H1 (cell line): ENCODE data around the gene EXOC5. TPM values are rescaled to one million over a fixed set of nuclear protein-coding genes. Genes with fewer than 3 reads are reported as not detected.

Source experiments
- CTCF ChIA-PET: fragments of 300-600 bp; sonication (Branson Sonifier 250); formaldehyde crosslinking; loops from one replicate; lab custom pipeline; 2021; ENCODE audit not compliant: partially characterized antibody; lab: Charles Lee
- POLR2A ChIA-PET: fragments of 300-600 bp; sonication (Branson Sonifier 250); formaldehyde crosslinking; loops from one replicate; lab custom pipeline; 2021; ENCODE audit warnings: inconsistent platforms; ENCODE audit not compliant: partially characterized antibody; lab: Charles Lee
- DNase-seq, 2 experiments: peaks; one replicate each; pipeline versions ENCODE4 v3.0.0 to v3.0.0-alpha.2; 2010 to 2022; ENCODE audit warnings: low spot score in 2 of 2, low read depth in 1 of 2, mixed read lengths in 1 of 2
- FAIRE-seq: peaks from 2 replicates; lab custom pipeline; 2011; peaks lifted over from hg19 to GRCh38; lab: Jason Lieb, UNC
- H2AFZ ChIP-seq: 2 replicates; pipeline ENCODE4 v1.8.1; 2012; ENCODE audit warnings: low read length, inconsistent platforms
- H2AK5ac ChIP-seq: 2 replicates; pipeline ENCODE4 v1.6.1; 2013; ENCODE audit warnings: low read depth, low read length
- H2BK120ac ChIP-seq: replicated peaks from 2 replicates; pipeline ENCODE3; 2013; ENCODE audit warnings: low read depth, low read length, inconsistent platforms
- H2BK12ac ChIP-seq: 2 replicates; pipeline ENCODE4 v1.6.1; 2013; ENCODE audit warnings: low read depth, low read length
- H2BK15ac ChIP-seq: 2 replicates; pipeline ENCODE4 v1.6.1; 2013; ENCODE audit warnings: low read length
- H2BK20ac ChIP-seq: 2 replicates; pipeline ENCODE4 v1.6.1; 2013; ENCODE audit warnings: low read length
- H2BK5ac ChIP-seq: 2 replicates; pipeline ENCODE4 v1.6.1; 2013; ENCODE audit warnings: low read depth, low read length
- H3K14ac ChIP-seq: 2 replicates; pipeline ENCODE4 v1.6.1; 2013; ENCODE audit warnings: inconsistent platforms; ENCODE audit not compliant: insufficient read length
- H3K18ac ChIP-seq: 2 replicates; pipeline ENCODE4 v1.6.1; 2013; ENCODE audit warnings: low read length; ENCODE audit errors: extremely low read depth
- H3K23ac ChIP-seq: 2 replicates; pipeline ENCODE4 v1.6.1; 2013; ENCODE audit warnings: inconsistent platforms; ENCODE audit not compliant: insufficient read length
- H3K23me2 ChIP-seq: 2 replicates; pipeline ENCODE4 v1.6.1; 2013; ENCODE audit warnings: low read depth, low read length
- H3K27ac ChIP-seq: 2 replicates; pipeline ENCODE4 v1.6.1; 2011; ENCODE audit warnings: low read depth, low read length, inconsistent platforms
- H3K27me3 ChIP-seq, 4 experiments: replicated peaks in 1 of 4; 1 replicate in 1 of 4; 2 replicates in 3 of 4; pipeline versions ENCODE4 v1.6.1 to v1.8.1; 2011 to 2013; ENCODE audit warnings: low read length in 3 of 4, mild to moderate bottlenecking in 3 of 4, inconsistent platforms in 2 of 4, mixed read lengths in 2 of 4, moderate library complexity in 1 of 4; ENCODE audit not compliant: control insufficient read depth in 3 of 4, insufficient read depth in 3 of 4; ENCODE audit errors: extremely low read depth in 1 of 4
- H3K36me3 ChIP-seq, 4 experiments: 2 replicates each; pipeline versions ENCODE4 v1.6.1 to v1.8.1; 2011 to 2013; ENCODE audit warnings: mild to moderate bottlenecking in 4 of 4, low read length in 3 of 4, moderate library complexity in 2 of 4, control low read depth in 1 of 4, inconsistent platforms in 1 of 4; ENCODE audit not compliant: insufficient read depth in 4 of 4, control insufficient read depth in 2 of 4
- H3K4ac ChIP-seq: replicated peaks from 2 replicates; pipeline ENCODE3; 2013; ENCODE audit warnings: low read length, low read depth, mixed read lengths, inconsistent platforms; ENCODE audit not compliant: insufficient read length
- H3K4me1 ChIP-seq, 4 experiments: replicated peaks in 1 of 4; 1 replicate in 1 of 4; 2 replicates in 3 of 4; pipeline versions ENCODE4 v1.6.1 to v1.8.1; 2011 to 2013; ENCODE audit warnings: low read length in 3 of 4, inconsistent platforms in 2 of 4, mixed read lengths in 1 of 4; ENCODE audit not compliant: insufficient read depth in 4 of 4, control insufficient read depth in 3 of 4
- H3K4me2 ChIP-seq, 2 experiments: 2 replicates each; pipeline versions ENCODE4 v1.6.1 to v1.8.1; 2011 to 2013; ENCODE audit warnings: low read depth in 2 of 2, low read length in 2 of 2, control low read depth in 1 of 2, inconsistent platforms in 1 of 2, mild to moderate bottlenecking in 1 of 2; ENCODE audit not compliant: insufficient read depth in 1 of 2
- H3K4me3 ChIP-seq, 4 experiments: fragments of 200-600, 300-600 bp in 1 of 4; sonication (generic), shearing (Covaris generic), sonication (Bioruptor Twin) in 1 of 4; 2 replicates each; pipeline versions ENCODE4 v1.5.1 to v1.8.1; 2011 to 2016; ENCODE audit warnings: low read length in 4 of 4, low read depth in 3 of 4, control low read depth in 2 of 4, inconsistent platforms in 2 of 4, mild to moderate bottlenecking in 2 of 4, mixed read lengths in 1 of 4, moderate library complexity in 1 of 4; ENCODE audit not compliant: insufficient read depth in 2 of 4; ENCODE audit errors: extremely low read depth in 1 of 4
- H3K56ac ChIP-seq: replicated peaks from 2 replicates; pipeline ENCODE3; 2013; ENCODE audit warnings: low read depth, mild to moderate bottlenecking, mixed read lengths, low read length, inconsistent platforms; ENCODE audit not compliant: insufficient read length
- H3K79me1 ChIP-seq: 2 replicates; pipeline ENCODE4 v1.6.1; 2013; ENCODE audit warnings: low read depth, low read length, control low read depth
- H3K79me2 ChIP-seq, 2 experiments: 2 replicates each; pipeline versions ENCODE4 v1.6.1 to v1.8.1; 2012 to 2013; ENCODE audit warnings: low read length in 2 of 2, mild to moderate bottlenecking in 2 of 2, inconsistent platforms in 1 of 2; ENCODE audit not compliant: insufficient read depth in 2 of 2, control insufficient read depth in 1 of 2
- H3K9ac ChIP-seq, 4 experiments: replicated peaks in 1 of 4; 1 replicate in 1 of 4; 2 replicates in 3 of 4; pipeline versions ENCODE4 v1.6.1 to v1.8.1; 2011 to 2013; ENCODE audit warnings: low read depth in 3 of 4, low read length in 3 of 4, control low read depth in 2 of 4, mild to moderate bottlenecking in 2 of 4, moderate library complexity in 2 of 4, inconsistent platforms in 1 of 4; ENCODE audit errors: extremely low read depth in 1 of 4
- H3K9me3 ChIP-seq, 2 experiments: 2 replicates each; pipeline versions ENCODE4 v1.6.1 to v1.8.1; 2012 to 2013; ENCODE audit warnings: mild to moderate bottlenecking in 2 of 2, moderate library complexity in 2 of 2, control low read depth in 1 of 2, inconsistent platforms in 1 of 2, low read depth in 1 of 2, low read length in 1 of 2, mixed read lengths in 1 of 2; ENCODE audit not compliant: insufficient read depth in 2 of 2
- H4K20me1 ChIP-seq, 2 experiments: replicated peaks in 1 of 2; 2 replicates each; pipeline versions ENCODE3 to v1.8.1; 2011 to 2013; ENCODE audit warnings: inconsistent platforms in 2 of 2, low read length in 2 of 2, mild to moderate bottlenecking in 1 of 2; ENCODE audit not compliant: insufficient read depth in 2 of 2, control insufficient read depth in 1 of 2
- H4K5ac ChIP-seq: 2 replicates; pipeline ENCODE4 v1.6.1; 2013; ENCODE audit warnings: low read length, low read depth, mixed read lengths, inconsistent platforms; ENCODE audit not compliant: insufficient read length
- H4K8ac ChIP-seq: 2 replicates; pipeline ENCODE4 v1.8.0; 2013; ENCODE audit warnings: mild to moderate bottlenecking, moderate library complexity, low read length, inconsistent platforms; ENCODE audit not compliant: insufficient read depth; ENCODE audit errors: extremely low read depth
- H4K91ac ChIP-seq: replicated peaks from 2 replicates; pipeline ENCODE3; 2013; ENCODE audit warnings: low read length, mixed read lengths, inconsistent platforms; ENCODE audit not compliant: insufficient read length
- ASH2L ChIP-seq: fragments of 200-600, 300-600 bp; sonication (generic); IDR thresholded peaks from one replicate; pipeline ENCODE4 v1.7.1; 2017; ENCODE audit warnings: low read length
- BCL11A ChIP-seq, 2 experiments: IDR thresholded peaks; one replicate each; pipeline ENCODE4 v1.6.1; 2011; ENCODE audit warnings: low read depth in 2 of 2, low read length in 2 of 2, mild to moderate bottlenecking in 2 of 2
- CBX8 ChIP-seq: fragments of 300-800, 300-1000 bp; sonication (generic); IDR thresholded peaks from 2 replicates; pipeline ENCODE4 v1.7.1; 2016; ENCODE audit warnings: low read depth, low read length, borderline replicate concordance
- FOSL1 ChIP-seq: IDR thresholded peaks from 2 replicates; pipeline ENCODE4 v1.6.1; 2011; ENCODE audit warnings: mild to moderate bottlenecking, low read depth, low read length, moderate library complexity; ENCODE audit not compliant: insufficient read depth
- PHF8 ChIP-seq: fragments of 200-600 bp; sonication (generic); conservative IDR thresholded peaks from 2 replicates; pipeline ENCODE4 v1.7.1; 2012; ENCODE audit warnings: low read depth, mild to moderate bottlenecking, inconsistent platforms, low read length, moderate library complexity
- POLR2AphosphoS5 ChIP-seq: IDR thresholded peaks from 2 replicates; pipeline ENCODE4 v1.6.1; 2011; ENCODE audit warnings: low read depth, low read length
- RBBP5 ChIP-seq: IDR thresholded peaks from 2 replicates; pipeline ENCODE4 v1.7.1; 2012; ENCODE audit warnings: low read depth, mild to moderate bottlenecking, inconsistent platforms, low read length, moderate library complexity, borderline replicate concordance
- RFX5 ChIP-seq: IDR thresholded peaks from 2 replicates; pipeline ENCODE4 v1.6.1; 2011; ENCODE audit warnings: low read depth, low read length, improper control_type of control experiment, borderline replicate concordance
- SP2 ChIP-seq: IDR thresholded peaks from 2 replicates; pipeline ENCODE4 v1.6.1; 2012; ENCODE audit warnings: mild to moderate bottlenecking, low read length, inconsistent platforms
- SP4 ChIP-seq: IDR thresholded peaks from 2 replicates; pipeline ENCODE4 v1.6.1; 2012; ENCODE audit warnings: low read length, inconsistent platforms
- SRF ChIP-seq: IDR thresholded peaks from 2 replicates; pipeline ENCODE4 v1.6.1; 2011; ENCODE audit warnings: mild to moderate bottlenecking, low read depth, low read length, moderate library complexity
- SUZ12 ChIP-seq: fragments of 200-600 bp; sonication (generic); IDR thresholded peaks from 2 replicates; pipeline ENCODE4 v1.6.1; 2012; ENCODE audit warnings: mild to moderate bottlenecking, inconsistent platforms, low read length, moderate library complexity, mixed read lengths
- TAF7 ChIP-seq: optimal IDR thresholded peaks from 2 replicates; pipeline ENCODE3; 2011; ENCODE audit warnings: low read depth, mild to moderate bottlenecking, inconsistent platforms, low read length, moderate library complexity, borderline replicate concordance
- TBP ChIP-seq: IDR thresholded peaks from 2 replicates; pipeline ENCODE4 v1.6.1; 2011; ENCODE audit warnings: low read depth, low read length, improper control_type of control experiment
- WGBS, 2 experiments: shearing (Covaris generic) in 1 of 2; methylation state at CpG; one replicate each; pipeline versions ENCODE4 v1.1.6 to v1.1.7; 2013 to 2015; ENCODE audit warnings: low lambda C conversion rate in 2 of 2, mixed read lengths in 2 of 2, inconsistent platforms in 1 of 2, low coverage in 1 of 2, missing lambda C conversion rate in 1 of 2; ENCODE audit not compliant: insufficient replicate concordance in 2 of 2, insufficient coverage in 1 of 2, insufficient read length in 1 of 2; ENCODE audit errors: extremely low coverage in 1 of 2, missing lambda C conversion rate in 1 of 2; 5-methylcytosine and 5-hydroxymethylcytosine counted together
- polyA plus RNA-seq, 7 experiments: library from polyadenylated mRNA; depleted of rRNA in 3 of 7; stranded (reverse) in 5 of 7; unstranded in 2 of 7; fragments of >200 nt in 5 of 7; fragments of 200-250 nt in 2 of 7; gene quantifications; 1 replicate in 5 of 7; 2 replicates in 1 of 7; 4 replicates in 1 of 7; pipeline versions ENCODE4 v1.2.1 to v1.2.3, GENCODE V29; 2011 to 2013; ENCODE audit warnings: missing spikeins in 2 of 7, mixed read lengths in 2 of 7
- total RNA-seq: library from RNA; stranded (reverse); fragmentation: NEBNext Ultra II Directional; extraction: Animal tissue kit (Norgen Biotek cat#: 25700); gene quantifications from 2 replicates; pipeline ENCODE4 v1.2.1, GENCODE V29; 2021

EXOC5 gene
- total and polyA plus RNA-seq, 2 of the 8 experiments (the other 6 are each of a cell fraction or from before 2014, with no cell fraction given): 23.0 to 86.7 TPM

GRCh38 chr14:57209561-57209960 is 59.1 kb downstream of the EXOC5 start:
- Histone ChIP-seq H3K79me1 (no peaks in the 10 kb centered on the region), H3K4me1 (no peaks in the 10 kb centered on the region), H3K14ac (no peak overlapping the region), H2BK20ac (no peak overlapping the region), H3K56ac (no peak overlapping the region), H3K36me3 (peaks cover 3 to 23% (median 7%) of the 10 kb centered on the region in 4 experiments; a peak in 7 of 8 replicates), H4K5ac (no peak overlapping the region), H3K27ac (no peak overlapping the region), H2BK12ac (no peak overlapping the region), H4K20me1 (no peaks in the 10 kb centered on the region), H2AFZ (no peak overlapping the region), H3K4me2 (no peak overlapping the region), H4K8ac (no peak overlapping the region), H3K23me2 (no peaks in the 10 kb centered on the region), H3K23ac (no peak overlapping the region), H3K9me3 (no peaks in the 10 kb centered on the region), H2BK5ac (no peak overlapping the region), H3K9ac (no peak overlapping the region), H3K4ac (no peak overlapping the region), H3K4me3 (no peak overlapping the region), H4K91ac (no peak overlapping the region), H3K18ac (no peak overlapping the region), H2AK5ac (no peak overlapping the region), H2BK15ac (no peak overlapping the region), H3K27me3 (no peaks in the 10 kb centered on the region), H2BK120ac (no peak overlapping the region), H3K79me2 (no peaks in the 10 kb centered on the region)
- TF ChIP-seq SRF: no peak
- TF ChIP-seq RBBP5: no peak
- no peak for TF ChIP-seq SUZ12
- TF ChIP-seq ASH2L: no peak
- no peak for TF ChIP-seq TAF7
- no peak for TF ChIP-seq CBX8
- TF ChIP-seq PHF8: no peak
- TF ChIP-seq SP2: no peak
- TF ChIP-seq RFX5: no peak
- no peak for TF ChIP-seq POLR2AphosphoS5
- no peak for TF ChIP-seq FOSL1
- no peak for TF ChIP-seq SP4
- TF ChIP-seq BCL11A (IDR thresholded peaks at IDR 0.05; ENCODE audit: low read depth in 2 of 2, low read length in 2 of 2): no peak
- TF ChIP-seq TBP: no peak
- 87% methylated on average over 4 of the region's 4 CpGs; no CpG with 5 or more reads in 1 of the 2 experiments for WGBS, 2 experiments
- ChIA-PET POLR2A (no interaction called here), CTCF (no interaction called here)
- DNase-seq (no peak), FAIRE-seq (peak; percentile 24)
